AG10803 (cell line): ENCODE measurements around the gene OR10H1.

ENCODE experiments used
- DNase-seq: peaks from one replicate; pipeline ENCODE4 v3.0.0; 2010; ENCODE audit warnings: low read depth
- H3K4me3 ChIP-seq: 2 replicates; pipeline ENCODE4 v1.5.1; 2011; ENCODE audit warnings: mild to moderate bottlenecking, low read length, control low read depth
- TF ChIP-seq, protein P1 (sequence below): conservative IDR thresholded peaks from 2 replicates; pipeline ENCODE4 v1.5.1; 2011; ENCODE audit warnings: mild to moderate bottlenecking, low read length, control low read depth, inconsistent platforms

OR10H1 gene, protein sequence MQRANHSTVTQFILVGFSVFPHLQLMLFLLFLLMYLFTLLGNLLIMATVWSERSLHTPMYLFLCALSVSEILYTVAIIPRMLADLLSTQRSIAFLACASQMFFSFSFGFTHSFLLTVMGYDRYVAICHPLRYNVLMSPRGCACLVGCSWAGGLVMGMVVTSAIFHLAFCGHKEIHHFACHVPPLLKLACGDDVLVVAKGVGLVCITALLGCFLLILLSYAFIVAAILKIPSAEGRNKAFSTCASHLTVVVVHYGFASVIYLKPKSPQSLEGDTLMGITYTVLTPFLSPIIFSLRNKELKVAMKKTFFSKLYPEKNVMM

DNA sequence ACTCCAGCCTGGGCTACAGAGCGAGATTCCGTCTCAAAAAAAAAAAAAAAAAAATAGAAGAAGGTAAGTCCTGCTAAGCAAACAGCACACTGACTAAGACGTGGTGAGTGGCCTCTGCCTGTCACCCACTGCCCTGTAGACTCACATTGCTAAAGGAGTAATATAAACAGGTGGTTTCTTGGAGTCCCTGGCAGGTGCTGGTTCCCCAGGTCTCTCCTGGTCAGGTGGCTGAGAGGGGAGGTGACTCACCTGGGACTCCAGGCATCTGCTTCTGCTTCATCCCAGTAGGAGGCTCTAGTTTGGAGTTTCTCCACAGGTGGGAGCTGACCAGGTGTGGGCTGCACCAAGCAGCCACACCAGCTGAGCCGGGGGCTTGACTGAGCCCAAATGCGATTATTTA is at the start of gene OR10H1:
TSS of gene OR10H1 (minus strand) at position 359 of the 400 bp plus-strand sequence. CDS start 7,627 bp downstream, outside the sequence.
- TF ChIP-seq, protein P1, sequence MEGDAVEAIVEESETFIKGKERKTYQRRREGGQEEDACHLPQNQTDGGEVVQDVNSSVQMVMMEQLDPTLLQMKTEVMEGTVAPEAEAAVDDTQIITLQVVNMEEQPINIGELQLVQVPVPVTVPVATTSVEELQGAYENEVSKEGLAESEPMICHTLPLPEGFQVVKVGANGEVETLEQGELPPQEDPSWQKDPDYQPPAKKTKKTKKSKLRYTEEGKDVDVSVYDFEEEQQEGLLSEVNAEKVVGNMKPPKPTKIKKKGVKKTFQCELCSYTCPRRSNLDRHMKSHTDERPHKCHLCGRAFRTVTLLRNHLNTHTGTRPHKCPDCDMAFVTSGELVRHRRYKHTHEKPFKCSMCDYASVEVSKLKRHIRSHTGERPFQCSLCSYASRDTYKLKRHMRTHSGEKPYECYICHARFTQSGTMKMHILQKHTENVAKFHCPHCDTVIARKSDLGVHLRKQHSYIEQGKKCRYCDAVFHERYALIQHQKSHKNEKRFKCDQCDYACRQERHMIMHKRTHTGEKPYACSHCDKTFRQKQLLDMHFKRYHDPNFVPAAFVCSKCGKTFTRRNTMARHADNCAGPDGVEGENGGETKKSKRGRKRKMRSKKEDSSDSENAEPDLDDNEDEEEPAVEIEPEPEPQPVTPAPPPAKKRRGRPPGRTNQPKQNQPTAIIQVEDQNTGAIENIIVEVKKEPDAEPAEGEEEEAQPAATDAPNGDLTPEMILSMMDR: no peak
- H3K4me3 ChIP-seq: no peak within 1 kb of the TSS
- DNase-seq: no peak

DNA sequence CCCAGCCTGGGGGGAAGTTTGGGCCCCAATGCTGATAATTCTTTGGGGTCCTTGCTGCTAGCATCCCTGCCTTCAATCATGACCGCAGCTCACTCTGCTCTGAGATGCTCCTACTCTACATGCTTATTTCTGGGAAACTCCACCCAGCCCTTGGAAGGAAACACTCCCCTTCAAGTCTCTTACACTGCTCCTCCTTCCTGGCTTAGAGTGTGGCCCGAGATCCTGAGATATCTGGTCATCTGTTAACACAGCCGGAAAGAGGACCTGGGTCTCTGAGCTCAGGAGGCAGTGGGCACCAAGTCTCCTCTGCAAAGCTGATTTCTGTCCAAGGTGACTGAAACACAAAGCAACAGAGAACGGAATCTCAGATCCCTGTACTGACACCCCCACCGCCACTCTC is 49.4 kb upstream of the OR10H1 start:
- TF ChIP-seq, protein P1: no peak
- no peak overlapping the region for H3K4me3 ChIP-seq
- no peak for DNase-seq

DNA sequence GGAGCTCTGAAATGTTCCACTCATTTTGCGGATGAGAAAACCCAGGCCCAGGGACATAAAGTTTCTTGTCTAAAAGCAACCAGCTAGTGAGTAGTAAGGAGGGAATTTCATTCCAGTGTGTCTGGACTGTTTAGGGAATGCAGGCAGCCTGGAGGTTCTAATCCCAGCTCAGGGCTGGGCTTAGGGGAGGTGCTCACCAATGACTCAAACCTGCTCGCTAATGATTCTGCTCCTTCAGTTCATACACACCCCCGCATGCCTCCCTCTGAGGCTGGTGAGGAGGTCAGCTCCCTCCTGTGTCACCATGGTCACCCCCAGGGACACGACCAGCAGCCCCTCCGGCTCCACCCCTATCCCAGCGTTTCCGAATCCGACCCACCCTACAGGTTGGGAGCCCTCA is 47.8 kb upstream of the OR10H1 start:
- TF ChIP-seq, protein P1: no peak
- DNase-seq: no peak
- no peak overlapping the region for H3K4me3 ChIP-seq

DNA sequence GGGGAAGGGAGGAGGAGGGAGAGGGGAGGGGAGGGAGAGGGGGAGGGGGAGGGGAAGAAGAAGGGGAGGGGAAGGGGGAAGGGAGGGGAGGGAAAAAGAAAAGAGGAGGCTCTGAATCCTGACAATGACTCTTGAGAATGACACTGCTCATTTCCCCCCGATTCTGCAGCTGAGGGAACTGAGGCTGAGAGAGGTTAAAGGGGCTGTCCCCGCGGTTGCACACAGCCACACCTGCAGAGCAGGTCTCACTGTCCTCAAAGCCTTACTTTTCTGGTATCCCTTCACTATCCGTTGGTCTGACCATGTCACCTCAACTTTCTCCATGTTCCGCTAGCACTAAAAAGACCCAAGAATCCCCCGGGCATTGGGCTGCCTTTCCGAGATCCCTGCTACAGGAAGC is 47.0 kb upstream of the OR10H1 start:
- no peak overlapping the region for H3K4me3 ChIP-seq
- DNase-seq: no peak
- TF ChIP-seq, protein P1: no peak

DNA sequence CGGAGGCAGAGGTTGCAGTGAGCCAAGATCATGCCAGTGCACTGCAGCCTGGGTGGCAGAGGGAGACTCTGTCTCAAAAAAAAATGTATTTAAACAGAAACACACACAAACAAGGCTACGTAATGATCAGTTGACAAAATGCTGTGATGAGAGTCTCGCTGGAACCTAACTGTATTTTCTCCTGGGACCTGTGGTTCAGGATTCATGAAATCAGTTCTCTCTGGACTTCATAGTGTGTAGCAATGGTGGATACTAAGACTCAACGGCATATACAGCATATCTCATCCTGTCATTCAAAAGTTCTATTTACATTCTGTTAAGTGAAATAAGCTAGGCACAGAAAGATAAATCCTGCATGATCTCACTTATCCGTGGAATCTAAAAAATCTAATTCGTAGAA is 45.1 kb upstream of the OR10H1 start:
- DNase-seq: no peak
- TF ChIP-seq, protein P1: no peak
- no peak overlapping the region for H3K4me3 ChIP-seq

DNA sequence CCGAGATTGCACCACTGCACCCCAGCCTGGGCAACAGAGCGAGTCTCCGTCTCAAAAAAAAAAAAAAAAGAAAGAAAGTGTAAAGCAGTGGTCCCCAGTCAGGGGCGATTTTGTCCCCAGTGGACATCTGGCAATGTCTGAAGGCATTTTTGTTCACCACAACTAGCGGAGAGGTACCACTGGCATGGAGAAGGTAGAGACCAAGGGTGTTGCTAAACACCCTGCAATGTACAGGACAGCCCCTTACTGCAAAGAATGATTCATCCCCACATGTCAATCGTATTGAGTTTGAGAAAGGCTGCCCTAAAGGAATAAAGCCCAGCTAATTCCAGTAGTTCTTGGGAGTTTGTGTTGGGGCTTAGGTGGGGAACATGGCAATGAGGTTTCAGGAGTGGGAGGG is 43.7 kb upstream of the OR10H1 start:
- TF ChIP-seq, protein P1: no peak
- H3K4me3 ChIP-seq: no peak overlapping the region

DNA sequence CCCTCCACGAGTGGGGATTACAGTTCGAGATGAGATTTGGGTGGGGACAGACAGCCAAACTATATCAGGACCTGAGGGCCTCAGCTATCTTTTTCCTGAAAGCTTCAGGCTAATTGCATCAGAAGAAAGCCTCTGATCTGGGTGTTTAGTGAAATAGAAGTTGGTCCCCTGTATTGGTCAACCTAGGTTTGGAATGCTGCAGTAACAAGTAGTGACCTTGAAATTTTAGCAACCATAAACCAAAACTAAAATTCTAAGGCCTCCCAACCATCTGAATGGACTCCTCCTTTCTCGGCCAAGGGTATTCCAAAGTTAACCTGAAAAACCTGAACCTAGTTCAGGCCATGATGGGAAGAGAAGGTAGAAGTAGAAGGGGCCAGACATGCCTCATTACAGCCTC is 34.9 kb upstream of the OR10H1 start:
- TF ChIP-seq, protein P1: no peak
- no peak for DNase-seq
- H3K4me3 ChIP-seq: no peak overlapping the region

More for the DNA sequence above, 43.7 kb upstream of the OR10H1 start:
- no peak for DNase-seq
